ENCODE results near the gene SCNN1G.

SCNN1G gene

DNA sequence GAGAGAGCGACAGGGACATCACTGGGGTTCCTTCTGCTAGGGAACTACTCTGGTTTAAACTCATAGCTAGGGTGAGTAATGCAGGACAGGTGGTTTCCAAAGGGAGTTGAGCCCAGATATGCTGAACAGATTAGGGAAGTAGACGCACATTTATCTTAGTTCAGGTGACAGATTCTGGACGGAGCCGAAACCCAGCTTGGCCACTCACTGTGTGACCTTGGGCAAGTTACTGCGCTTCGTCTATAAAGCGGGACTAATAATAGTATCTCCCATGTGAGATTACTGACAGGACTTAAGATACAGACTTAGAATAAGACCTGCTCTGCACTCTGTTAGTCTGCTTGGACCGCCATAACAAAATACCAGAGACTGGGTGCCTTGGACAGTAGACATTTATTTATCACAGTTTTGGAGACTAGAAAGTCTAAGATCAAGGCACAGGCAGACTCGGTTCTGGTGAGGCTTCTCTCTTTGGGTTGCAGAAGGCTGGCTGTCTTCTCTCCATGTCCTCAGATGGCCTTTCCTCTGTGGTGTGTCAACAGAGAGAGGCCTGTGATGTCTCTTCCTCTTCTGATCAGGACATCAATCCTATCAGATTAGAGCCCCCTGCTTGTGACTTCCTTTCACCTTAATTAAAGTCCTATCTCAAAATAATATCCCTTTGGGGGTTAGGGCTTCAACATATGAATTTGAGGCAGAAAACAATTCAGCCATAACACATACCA, 12.1 kb downstream of the SCNN1G start:
- DNase-seq (ENCODE audit: low read depth in 1 of 2, low spot score in 1 of 2): no peak
- no peak for TF ChIP-seq JUND (IDR thresholded peaks at IDR 0.05; ENCODE audit: low read depth)
- in situ Hi-C loops (cut with HindIII; ENCODE audit: low pct_unique_long_range_greater_than_20kb, low sequenced_read_pairs): no loop called here

DNA sequence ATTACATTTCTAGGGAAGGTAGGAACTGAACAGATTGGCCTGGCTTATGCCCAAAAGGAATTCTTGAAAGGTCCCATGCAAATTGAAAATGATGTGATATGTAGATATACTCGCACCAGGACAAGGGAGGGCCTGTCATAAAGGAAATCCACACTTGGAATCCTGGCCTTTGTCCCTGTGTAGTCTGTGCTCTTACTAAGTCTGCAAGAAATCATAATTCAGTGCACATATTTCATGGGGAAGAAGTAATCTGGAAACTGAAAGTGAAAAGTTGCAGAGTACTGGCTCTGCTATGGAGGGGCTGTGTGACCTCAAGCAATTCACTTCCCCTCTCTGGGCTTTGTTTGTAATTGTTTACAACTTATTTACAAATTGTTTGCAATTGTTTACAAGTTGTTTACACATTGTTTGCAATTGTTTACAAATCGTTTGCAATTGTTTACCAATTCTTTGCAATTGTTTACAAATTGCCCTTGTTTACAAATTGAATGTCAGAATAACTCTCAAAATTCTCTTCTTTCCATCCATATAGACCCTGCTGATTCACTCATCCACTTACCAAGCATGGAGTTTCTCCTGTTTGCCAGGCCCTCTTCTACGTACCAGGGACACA, 12.9 kb downstream of the SCNN1G start:
- no peak for TF ChIP-seq JUND (IDR thresholded peaks at IDR 0.05; ENCODE audit: low read depth)
- in situ Hi-C loops (cut with HindIII; ENCODE audit: low pct_unique_long_range_greater_than_20kb, low sequenced_read_pairs): no loop called here
- no peak for DNase-seq (ENCODE audit: low read depth in 1 of 2, low spot score in 1 of 2)

DNA sequence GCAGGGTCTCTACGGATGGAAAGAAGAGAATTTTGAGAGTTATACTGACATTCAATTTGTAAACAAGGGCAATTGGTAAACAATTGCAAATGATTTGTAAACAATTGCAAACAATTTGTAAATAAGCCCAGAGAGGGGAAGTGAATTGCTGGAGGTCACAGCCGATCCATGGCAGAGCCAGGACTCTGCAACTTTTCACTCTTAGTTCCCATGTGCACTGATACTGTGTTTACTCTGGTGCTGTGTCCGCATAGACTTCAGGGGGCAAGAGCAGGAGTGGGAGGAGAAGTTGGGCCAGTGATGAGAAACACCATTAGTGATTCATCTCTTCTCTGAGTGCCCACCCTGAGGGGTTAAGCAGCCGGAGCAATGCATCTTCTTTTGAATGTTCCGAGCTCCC, 14.0 kb downstream of the SCNN1G start:
- TF ChIP-seq JUND (IDR thresholded peaks at IDR 0.05; ENCODE audit: low read depth): no peak
- in situ Hi-C loops (cut with HindIII; ENCODE audit: low pct_unique_long_range_greater_than_20kb, low sequenced_read_pairs): no loop called here

DNA sequence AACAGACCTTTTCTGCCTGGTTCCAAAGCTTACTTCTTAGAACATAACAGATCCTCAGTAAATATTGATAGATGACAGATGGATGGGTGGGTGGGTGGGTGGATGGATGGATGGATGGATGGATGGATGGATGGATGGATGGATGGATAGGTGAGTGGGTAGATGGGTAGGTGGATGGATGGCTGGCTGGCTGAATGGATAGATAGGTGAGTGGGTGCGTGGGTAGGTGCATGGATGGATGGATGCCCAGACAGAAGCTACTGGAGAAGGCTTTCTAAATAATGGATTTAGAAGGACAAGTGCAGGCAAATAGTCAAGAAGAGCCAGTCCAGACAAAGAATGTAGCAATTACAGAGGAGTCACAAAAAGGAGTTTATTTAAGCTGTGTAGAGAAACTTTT, 19.6 kb downstream of the SCNN1G start:
- in situ Hi-C loops (cut with HindIII; ENCODE audit: low pct_unique_long_range_greater_than_20kb, low sequenced_read_pairs): no loop called here
- TF ChIP-seq JUND (IDR thresholded peaks at IDR 0.05; ENCODE audit: low read depth): no peak
- DNase-seq (ENCODE audit: low read depth in 1 of 2, low spot score in 1 of 2): no peak

More for the DNA sequence above, 14.0 kb downstream of the SCNN1G start:
- no peak for DNase-seq (ENCODE audit: low read depth in 1 of 2, low spot score in 1 of 2)

DNA sequence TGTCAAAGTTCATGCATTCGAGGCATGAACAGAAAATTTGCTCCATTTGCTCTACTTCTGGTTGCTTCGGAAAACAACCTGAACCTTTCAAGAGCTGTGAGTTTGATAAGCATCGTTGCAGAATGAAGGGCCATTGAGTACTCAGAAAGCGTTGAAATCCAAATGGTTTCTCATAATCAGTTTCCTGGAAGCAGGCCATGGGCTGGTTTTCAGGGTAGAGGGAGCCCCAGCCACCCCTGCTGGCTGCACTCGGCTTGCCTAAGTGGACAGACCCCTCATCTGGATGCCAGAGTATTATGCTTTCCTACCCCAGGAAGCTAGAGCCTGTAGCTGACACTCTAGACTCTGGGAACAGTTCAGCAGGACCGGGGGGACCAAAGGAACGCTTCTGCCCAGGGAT, 24.4 kb downstream of the SCNN1G start:
- in situ Hi-C loops (cut with HindIII; ENCODE audit: low pct_unique_long_range_greater_than_20kb, low sequenced_read_pairs): no loop called here
- no peak for DNase-seq (ENCODE audit: low read depth in 1 of 2, low spot score in 1 of 2)
- TF ChIP-seq JUND (IDR thresholded peaks at IDR 0.05; ENCODE audit: low read depth): no peak

DNA sequence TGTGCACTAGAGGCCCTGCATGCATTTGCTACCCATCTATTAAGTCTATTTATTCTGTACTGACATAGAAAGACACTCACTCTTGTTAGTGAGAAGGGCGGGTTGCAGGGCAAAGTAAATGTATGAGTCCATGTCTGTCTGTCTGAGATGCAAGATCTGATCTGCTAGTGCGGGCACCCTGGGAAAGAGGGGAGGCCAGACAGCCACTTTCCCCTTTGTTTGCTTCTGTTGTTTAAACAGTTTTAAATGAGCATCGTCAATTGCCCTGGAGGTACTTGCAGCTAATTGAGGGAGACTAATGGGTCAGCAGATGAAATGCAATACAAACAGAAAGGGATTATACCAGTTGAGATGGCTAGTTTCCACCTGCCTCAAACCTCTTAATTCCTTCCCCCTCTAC, 24.9 kb downstream of the SCNN1G start:
- peak in 1 of 2 experiments; percentile 43 for DNase-seq (ENCODE audit: low read depth in 1 of 2, low spot score in 1 of 2)
- no peak for TF ChIP-seq JUND (IDR thresholded peaks at IDR 0.05; ENCODE audit: low read depth)
- in situ Hi-C loops (cut with HindIII; ENCODE audit: low pct_unique_long_range_greater_than_20kb, low sequenced_read_pairs): no loop called here

DNA sequence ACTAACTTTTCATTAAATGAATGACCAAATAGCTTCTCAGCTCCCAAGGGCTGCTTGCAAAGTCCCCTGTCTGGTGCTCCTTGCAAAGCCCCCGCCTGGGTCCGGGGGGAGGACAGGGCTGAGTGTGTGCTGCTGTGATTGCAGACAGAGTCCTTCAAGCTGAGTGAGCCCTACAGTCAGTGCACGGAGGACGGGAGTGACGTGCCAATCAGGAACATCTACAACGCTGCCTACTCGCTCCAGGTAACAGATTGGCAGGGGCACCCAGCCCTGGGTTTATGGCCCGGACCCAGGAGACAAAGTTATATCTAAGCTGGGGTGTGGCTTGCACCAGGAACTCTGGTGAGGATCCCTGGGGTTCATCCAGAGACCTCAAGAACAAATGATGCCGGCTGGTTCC, 27.1 kb downstream of the SCNN1G start:
- DNase-seq (ENCODE audit: low read depth in 1 of 2, low spot score in 1 of 2): no peak
- TF ChIP-seq JUND (IDR thresholded peaks at IDR 0.05; ENCODE audit: low read depth): no peak
- in situ Hi-C loops (cut with HindIII; ENCODE audit: low pct_unique_long_range_greater_than_20kb, low sequenced_read_pairs): no loop called here

DNA sequence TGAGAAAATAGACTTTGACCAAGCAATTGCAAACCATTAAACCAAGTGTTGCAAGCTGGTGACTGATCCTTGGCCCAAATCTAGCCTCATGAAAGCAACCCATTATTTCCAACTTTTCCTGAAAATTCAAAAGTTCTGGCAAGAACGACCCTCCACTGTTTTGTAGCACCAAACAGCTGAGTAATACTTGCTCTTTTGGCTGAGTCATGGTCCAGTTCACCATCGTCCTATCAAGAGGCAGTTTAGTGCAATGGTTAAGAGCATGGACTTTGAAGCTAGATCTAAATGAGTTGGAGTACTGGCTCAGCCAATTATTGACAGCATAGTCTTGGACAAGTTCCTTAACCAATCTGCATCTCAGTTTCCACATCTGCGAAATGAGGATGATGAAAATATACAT, 31.3 kb downstream of the SCNN1G start:
- no peak for DNase-seq (ENCODE audit: low read depth in 1 of 2, low spot score in 1 of 2)
- in situ Hi-C loops (cut with HindIII; ENCODE audit: low pct_unique_long_range_greater_than_20kb, low sequenced_read_pairs): no loop called here
- TF ChIP-seq JUND (IDR thresholded peaks at IDR 0.05; ENCODE audit: low read depth): no peak

DNA sequence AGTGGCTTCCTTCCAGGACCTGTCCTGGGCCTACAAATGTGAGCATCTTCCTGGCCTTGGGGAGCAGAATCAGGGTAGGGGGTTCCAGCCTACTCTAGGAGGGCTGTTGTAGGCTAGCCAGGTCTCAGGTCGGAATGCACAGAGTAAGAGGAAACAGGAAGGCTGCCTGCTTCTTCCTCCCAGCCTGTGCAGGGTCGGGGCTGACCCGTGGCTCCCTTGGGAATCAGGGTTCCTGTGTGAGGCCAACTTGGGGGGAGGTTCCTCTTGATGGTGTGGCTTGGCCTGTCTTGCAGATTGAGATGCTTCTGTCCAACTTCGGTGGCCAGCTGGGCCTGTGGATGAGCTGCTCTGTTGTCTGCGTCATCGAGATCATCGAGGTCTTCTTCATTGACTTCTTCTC, 32.3 kb downstream of the SCNN1G start:
- TF ChIP-seq JUND (IDR thresholded peaks at IDR 0.05; ENCODE audit: low read depth): no peak
- DNase-seq (ENCODE audit: low read depth in 1 of 2, low spot score in 1 of 2): no peak
- in situ Hi-C loops (cut with HindIII; ENCODE audit: low pct_unique_long_range_greater_than_20kb, low sequenced_read_pairs): no loop called here

DNA sequence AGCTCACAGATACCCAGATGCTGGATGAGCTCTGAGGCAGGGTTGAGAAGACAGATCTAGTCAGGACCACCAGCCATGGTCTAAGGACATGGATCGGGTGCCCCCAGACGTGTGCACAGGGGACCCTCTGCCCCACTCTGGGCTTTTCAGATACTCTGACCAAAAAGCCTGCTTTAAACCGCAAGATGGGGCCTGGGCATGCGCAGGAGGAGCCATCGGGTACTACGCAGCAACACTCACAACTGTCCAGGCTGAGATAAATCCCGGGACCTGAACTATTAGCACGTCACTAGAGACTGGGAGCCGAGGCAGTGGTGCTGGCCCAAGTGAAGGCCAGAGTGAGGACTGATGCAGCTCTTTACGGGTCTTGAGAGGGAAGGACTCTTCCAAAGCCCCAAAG, 32.9 kb downstream of the SCNN1G start:
- TF ChIP-seq JUND (IDR thresholded peaks at IDR 0.05; ENCODE audit: low read depth): no peak
- no peak for DNase-seq (ENCODE audit: low read depth in 1 of 2, low spot score in 1 of 2)
- in situ Hi-C loops (cut with HindIII; ENCODE audit: low pct_unique_long_range_greater_than_20kb, low sequenced_read_pairs): no loop called here

DNA sequence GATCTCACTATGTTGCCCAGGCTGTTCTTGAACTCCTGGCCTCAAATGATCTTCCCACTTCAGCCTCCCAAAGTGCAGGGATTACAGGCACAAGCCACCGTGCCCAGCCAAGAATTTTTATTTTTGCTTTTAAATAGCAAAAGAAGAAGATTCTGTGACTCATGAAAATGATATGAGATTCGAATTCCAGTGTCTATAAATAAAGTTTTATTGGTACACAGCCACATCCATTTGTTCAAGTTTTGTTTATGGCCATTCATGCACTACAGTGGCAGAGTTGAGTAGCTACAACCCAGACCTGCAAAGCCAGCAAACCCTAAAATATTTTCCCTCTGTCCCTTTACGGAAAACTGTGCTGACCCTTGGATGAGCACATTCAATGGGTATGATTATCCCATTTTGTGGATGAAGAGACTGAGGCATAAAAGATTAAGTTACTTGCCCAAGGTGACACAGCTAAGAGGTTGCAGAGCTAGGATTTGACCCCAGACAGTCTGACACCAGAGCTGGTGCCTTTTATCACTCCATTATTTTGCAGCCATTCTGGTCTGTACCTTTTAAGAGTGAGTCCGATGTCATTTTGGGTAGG, 34.2 kb downstream of the SCNN1G start:
- TF ChIP-seq JUND (IDR thresholded peaks at IDR 0.05; ENCODE audit: low read depth): no peak
- DNase-seq (ENCODE audit: low read depth in 1 of 2, low spot score in 1 of 2): no peak
- in situ Hi-C loops (cut with HindIII; ENCODE audit: low pct_unique_long_range_greater_than_20kb, low sequenced_read_pairs): no loop called here

DNA sequence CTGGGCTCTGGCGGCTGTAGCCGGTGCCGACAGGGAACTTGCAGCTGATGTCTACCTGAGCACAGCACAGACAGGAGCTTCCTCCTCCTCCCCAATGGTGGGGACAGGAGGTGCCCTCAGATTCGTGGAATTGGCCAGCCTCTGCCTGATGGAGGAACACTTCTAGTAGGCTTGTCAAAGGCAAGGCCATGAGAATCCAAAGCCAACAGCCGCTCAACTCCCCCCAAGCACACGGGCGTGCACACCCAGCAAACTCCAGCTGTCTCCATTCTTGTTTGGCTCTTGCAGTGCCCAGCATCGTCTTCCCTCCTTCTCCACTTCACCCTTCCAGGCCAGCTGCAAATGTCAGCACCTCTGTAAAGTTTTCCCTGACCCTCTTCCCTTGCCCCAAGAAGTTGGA, 35.1 kb downstream of the SCNN1G start:
- TF ChIP-seq JUND (IDR thresholded peaks at IDR 0.05; ENCODE audit: low read depth): no peak
- in situ Hi-C loops (cut with HindIII; ENCODE audit: low pct_unique_long_range_greater_than_20kb, low sequenced_read_pairs): no loop called here
- DNase-seq (ENCODE audit: low read depth in 1 of 2, low spot score in 1 of 2): no peak

DNA sequence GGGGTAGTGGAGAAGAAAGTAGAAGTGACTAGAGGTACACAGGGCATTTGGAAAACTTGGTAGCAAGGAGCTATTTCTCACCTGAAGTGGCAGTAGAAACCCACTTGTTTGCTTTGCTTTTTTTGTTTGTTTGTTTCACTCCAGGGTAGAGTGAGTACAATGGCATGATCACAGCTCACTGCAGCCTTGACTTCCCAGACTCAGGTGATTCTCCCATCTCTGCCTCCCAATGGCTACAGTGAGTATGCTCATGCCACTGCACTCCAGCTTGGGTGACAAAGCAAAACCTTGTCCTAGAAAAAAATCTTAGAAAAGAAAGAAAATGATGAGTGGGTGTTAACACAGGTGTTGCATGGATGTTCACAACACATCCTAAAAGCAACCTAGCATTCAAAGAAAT, 40.4 kb downstream of the SCNN1G start:
- DNase-seq (ENCODE audit: low read depth in 1 of 2, low spot score in 1 of 2): no peak
- no peak for TF ChIP-seq JUND (IDR thresholded peaks at IDR 0.05; ENCODE audit: low read depth)
- in situ Hi-C loops (cut with HindIII; ENCODE audit: low pct_unique_long_range_greater_than_20kb, low sequenced_read_pairs): no loop called here

Data from T47D (cell line).